Liver (tissue), 9 donors: Measurements from ENCODE around the gene ELL. TPM values are rescaled to one million over a fixed set of nuclear protein-coding genes. Genes with fewer than 3 reads are reported as not detected.

Experiments used
- DNase-seq: peaks from one replicate; pipeline ENCODE4 v3.0.0-alpha.2; 2017; ENCODE audit warnings: low spot score
- H3K27ac ChIP-seq, 2 donors: one replicate each; pipeline ENCODE4 v1.7.0; 2013; ENCODE audit warnings: inconsistent platforms in 2 of 2, low read length in 2 of 2, control low read depth in 1 of 2, low read depth in 1 of 2, mild to moderate bottlenecking in 1 of 2
- H3K27me3 ChIP-seq, 4 donors: one replicate each; pipeline versions ENCODE4 v1.6.1 to v1.7.0; 2013; ENCODE audit warnings: low read length in 3 of 4, inconsistent platforms in 1 of 4, mild to moderate bottlenecking in 1 of 4, moderate library complexity in 1 of 4; ENCODE audit not compliant: control insufficient read depth in 4 of 4, insufficient read depth in 4 of 4
- H3K36me3 ChIP-seq, 4 donors: one replicate each; pipeline versions ENCODE4 v1.6.1 to v1.7.0; 2013; ENCODE audit warnings: low read length in 3 of 4, mild to moderate bottlenecking in 3 of 4, low read depth in 1 of 4, moderate library complexity in 1 of 4; ENCODE audit not compliant: control insufficient read depth in 4 of 4, insufficient read depth in 3 of 4
- H3K4me1 ChIP-seq, 4 donors: one replicate each; pipeline versions ENCODE4 v1.6.1 to v1.7.0; 2013; ENCODE audit warnings: low read length in 3 of 4, mild to moderate bottlenecking in 3 of 4, moderate library complexity in 1 of 4; ENCODE audit not compliant: control insufficient read depth in 4 of 4, insufficient read depth in 4 of 4
- H3K4me3 ChIP-seq, 3 donors: one replicate each; pipeline versions ENCODE4 v1.6.1 to v1.7.0; 2013; ENCODE audit warnings: low read length in 3 of 3, control low read depth in 1 of 3, low read depth in 1 of 3, mild to moderate bottlenecking in 1 of 3
- H3K9ac ChIP-seq, 2 donors: one replicate each; pipeline ENCODE4 v1.7.0; 2013; ENCODE audit warnings: low read length in 2 of 2, mild to moderate bottlenecking in 2 of 2, moderate library complexity in 2 of 2, control low read depth in 1 of 2, low read depth in 1 of 2
- H3K9me3 ChIP-seq, 4 donors: one replicate each; pipeline versions ENCODE4 v1.6.1 to v1.7.0; 2013; ENCODE audit warnings: low read length in 3 of 4; ENCODE audit not compliant: control insufficient read depth in 4 of 4
- CTCF ChIP-seq: fragments of 150-350 bp; IDR thresholded peaks from 2 replicates; pipeline ENCODE4 v1.5.1; 2017; ENCODE audit warnings: improper control_type of control experiment, low read depth, low read length; ENCODE audit not compliant: missing input control
- FOXA1 ChIP-seq: IDR thresholded peaks from 2 replicates; pipeline ENCODE4 v1.6.1; 2016; ENCODE audit warnings: antibody characterized with exemption
- FOXA2 ChIP-seq: IDR thresholded peaks from 2 replicates; pipeline ENCODE4 v1.6.1; 2016; ENCODE audit warnings: antibody characterized with exemption
- GABPA ChIP-seq, 2 donors: IDR thresholded peaks in 1 of 2; conservative IDR thresholded peaks in 1 of 2; 2 replicates each; pipeline ENCODE4 v1.6.1; 2016; ENCODE audit warnings: antibody characterized with exemption in 2 of 2, mild to moderate bottlenecking in 1 of 2, moderate library complexity in 1 of 2
- HNF4G ChIP-seq: IDR thresholded peaks from 2 replicates; pipeline ENCODE4 v1.6.1; 2016; ENCODE audit warnings: antibody characterized with exemption
- RXRA ChIP-seq, 2 donors: IDR thresholded peaks; 2 replicates each; pipeline ENCODE4 v1.6.1; 2017 to 2018; ENCODE audit warnings: antibody characterized with exemption in 2 of 2, mild to moderate bottlenecking in 1 of 2
- SP1 ChIP-seq: IDR thresholded peaks from 2 replicates; pipeline ENCODE4 v1.6.1; 2018; ENCODE audit warnings: antibody characterized with exemption, mild to moderate bottlenecking
- TAF1 ChIP-seq: conservative IDR thresholded peaks from 2 replicates; pipeline ENCODE4 v1.6.1; 2016; ENCODE audit warnings: antibody characterized with exemption, mild to moderate bottlenecking
- ZBTB33 ChIP-seq: IDR thresholded peaks from 2 replicates; pipeline ENCODE4 v1.6.1; 2016; ENCODE audit warnings: antibody characterized with exemption
- WGBS: extraction: QIAGEN DNeasy Blood & Tissue Kit; methylation state at CpG from one replicate; pipeline ENCODE4 v1.1.7; 2013; 5-methylcytosine and 5-hydroxymethylcytosine counted together
- polyA plus RNA-seq, 2 donors: library from polyadenylated mRNA; stranded (reverse) in 1 of 2; unstranded in 1 of 2; fragments of 200-250 nt in 1 of 2; fragments of >200 nt in 1 of 2; fragmentation: Nextera tagmentation in 1 of 2; extraction: Ambion mirVana in 1 of 2; gene quantifications; one replicate each; pipeline versions ENCODE4 v1.2.1 to v1.2.3, GENCODE V29; 2013 to 2015
- total RNA-seq, 2 donors: library from RNA; depleted of rRNA; stranded (reverse); fragments of >200 nt; gene quantifications; one replicate each; pipeline ENCODE4 v1.2.3, GENCODE V29; 2014
- TF ChIP-seq, protein P1 (sequence below): IDR thresholded peaks from 2 replicates; pipeline ENCODE4 v1.6.1; 2016; ENCODE audit warnings: antibody characterized with exemption, mild to moderate bottlenecking
- donor health status: healthy.
- donor health status: healthy.
- donor health status: healthy.
- donor health status: healthy.
- donor health status: healthy.

Gene ELL
- total and polyA plus RNA-seq, 4 donors = 4.5 to 10.5 (median 6.6) TPM

- TF ChIP-seq GABPA (IDR thresholded peaks at IDR 0.05 in 1 of 2, conservative IDR thresholded peaks at IDR 0.05 in 1 of 2) (no peak), TAF1 (no peak), RXRA (IDR thresholded peaks at IDR 0.05) (no peak), SP1 (no peak), FOXA2 (no peak)
- TF ChIP-seq, protein P1, sequence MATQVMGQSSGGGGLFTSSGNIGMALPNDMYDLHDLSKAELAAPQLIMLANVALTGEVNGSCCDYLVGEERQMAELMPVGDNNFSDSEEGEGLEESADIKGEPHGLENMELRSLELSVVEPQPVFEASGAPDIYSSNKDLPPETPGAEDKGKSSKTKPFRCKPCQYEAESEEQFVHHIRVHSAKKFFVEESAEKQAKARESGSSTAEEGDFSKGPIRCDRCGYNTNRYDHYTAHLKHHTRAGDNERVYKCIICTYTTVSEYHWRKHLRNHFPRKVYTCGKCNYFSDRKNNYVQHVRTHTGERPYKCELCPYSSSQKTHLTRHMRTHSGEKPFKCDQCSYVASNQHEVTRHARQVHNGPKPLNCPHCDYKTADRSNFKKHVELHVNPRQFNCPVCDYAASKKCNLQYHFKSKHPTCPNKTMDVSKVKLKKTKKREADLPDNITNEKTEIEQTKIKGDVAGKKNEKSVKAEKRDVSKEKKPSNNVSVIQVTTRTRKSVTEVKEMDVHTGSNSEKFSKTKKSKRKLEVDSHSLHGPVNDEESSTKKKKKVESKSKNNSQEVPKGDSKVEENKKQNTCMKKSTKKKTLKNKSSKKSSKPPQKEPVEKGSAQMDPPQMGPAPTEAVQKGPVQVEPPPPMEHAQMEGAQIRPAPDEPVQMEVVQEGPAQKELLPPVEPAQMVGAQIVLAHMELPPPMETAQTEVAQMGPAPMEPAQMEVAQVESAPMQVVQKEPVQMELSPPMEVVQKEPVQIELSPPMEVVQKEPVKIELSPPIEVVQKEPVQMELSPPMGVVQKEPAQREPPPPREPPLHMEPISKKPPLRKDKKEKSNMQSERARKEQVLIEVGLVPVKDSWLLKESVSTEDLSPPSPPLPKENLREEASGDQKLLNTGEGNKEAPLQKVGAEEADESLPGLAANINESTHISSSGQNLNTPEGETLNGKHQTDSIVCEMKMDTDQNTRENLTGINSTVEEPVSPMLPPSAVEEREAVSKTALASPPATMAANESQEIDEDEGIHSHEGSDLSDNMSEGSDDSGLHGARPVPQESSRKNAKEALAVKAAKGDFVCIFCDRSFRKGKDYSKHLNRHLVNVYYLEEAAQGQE = no peak
Measured at GRCh38 chr19:18432275-18433014, 89.4 kb downstream of the ELL start (continued).

DNA sequence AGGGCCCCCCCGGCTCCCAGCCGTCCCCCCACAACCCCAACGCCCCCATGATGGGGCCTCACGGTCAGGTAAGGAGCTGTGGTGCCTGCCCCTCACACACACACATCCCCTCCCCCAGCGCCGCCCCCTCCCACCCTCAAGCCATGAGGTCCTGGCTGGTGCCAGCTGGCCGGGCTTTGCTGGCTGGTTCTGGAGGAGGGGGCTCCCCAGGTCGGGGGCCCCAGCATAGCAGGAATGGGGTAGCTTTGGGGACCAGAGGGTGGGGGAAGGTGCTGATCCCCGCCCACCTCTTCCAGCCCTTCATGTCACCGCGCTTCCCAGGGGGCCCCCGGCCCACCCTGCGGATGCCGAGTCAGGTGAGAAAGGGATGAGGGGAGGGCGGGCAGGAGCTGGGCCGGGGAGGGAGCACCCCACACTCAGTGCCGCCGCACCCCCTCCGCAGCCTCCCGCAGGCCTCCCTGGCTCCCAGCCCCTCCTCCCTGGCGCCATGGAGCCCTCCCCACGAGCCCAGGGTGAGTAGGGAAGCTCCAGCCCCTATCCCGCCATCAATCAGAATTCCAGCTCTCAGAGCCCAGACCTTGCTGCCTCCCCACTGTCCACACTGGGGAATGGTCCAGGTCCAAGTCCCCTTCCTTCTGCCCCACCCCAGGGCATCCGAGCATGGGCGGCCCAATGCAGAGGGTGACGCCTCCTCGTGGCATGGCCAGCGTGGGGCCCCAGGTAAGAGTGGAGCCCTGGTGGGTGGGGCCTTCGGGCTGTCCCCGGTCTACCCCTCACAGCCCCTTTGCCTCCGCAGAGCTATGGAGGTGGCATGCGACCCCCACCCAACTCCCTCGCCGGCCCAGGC is 90.3 kb downstream of the ELL start:
- Histone ChIP-seq H3K9me3 (no peaks in the 10 kb centered on the region), H3K9ac (no peak overlapping the region), H3K27me3 (no peaks in the 10 kb centered on the region), H3K4me1 (peaks cover 0 to 15% (median 5%) of the 10 kb centered on the region in 4 donors), H3K4me3 (no peak overlapping the region), H3K36me3 (no peaks in the 10 kb centered on the region), H3K27ac (no peak overlapping the region)
- 91% methylated on average over 34 of the region's 34 CpGs for WGBS
- no peak for TF ChIP-seq CTCF
- no peak for TF ChIP-seq HNF4G
- no peak for TF ChIP-seq ZBTB33
- TF ChIP-seq FOXA1 = no peak
- TF ChIP-seq TAF1 = no peak
- DNase-seq = no peak
